ENCODE data around the gene HBE1. TPM values are rescaled to one million over a fixed set of nuclear protein-coding genes. Genes with fewer than 3 reads are reported as not detected.

Gene HBE1
- total RNA-seq, 4 donors from 2014 or later: 4.2 TPM; not detected in 3

- intact Hi-C loops (cut with DNase I; ENCODE audit: low total_unique reads): no loop called here
- Histone ChIP-seq H3K4me1 (no peaks in the 10 kb centered on the region), H3K4me3 (no peak overlapping the region), H3K27ac (no peak overlapping the region), H3K27me3 (no peaks in the 10 kb centered on the region), H3K9me3 (no peaks in the 10 kb centered on the region), H3K36me3 (no peaks in the 10 kb centered on the region)
- no peak for DNase-seq
- no peak for TF ChIP-seq POLR2A (IDR thresholded peaks at IDR 0.05)
- TF ChIP-seq, protein P1, sequence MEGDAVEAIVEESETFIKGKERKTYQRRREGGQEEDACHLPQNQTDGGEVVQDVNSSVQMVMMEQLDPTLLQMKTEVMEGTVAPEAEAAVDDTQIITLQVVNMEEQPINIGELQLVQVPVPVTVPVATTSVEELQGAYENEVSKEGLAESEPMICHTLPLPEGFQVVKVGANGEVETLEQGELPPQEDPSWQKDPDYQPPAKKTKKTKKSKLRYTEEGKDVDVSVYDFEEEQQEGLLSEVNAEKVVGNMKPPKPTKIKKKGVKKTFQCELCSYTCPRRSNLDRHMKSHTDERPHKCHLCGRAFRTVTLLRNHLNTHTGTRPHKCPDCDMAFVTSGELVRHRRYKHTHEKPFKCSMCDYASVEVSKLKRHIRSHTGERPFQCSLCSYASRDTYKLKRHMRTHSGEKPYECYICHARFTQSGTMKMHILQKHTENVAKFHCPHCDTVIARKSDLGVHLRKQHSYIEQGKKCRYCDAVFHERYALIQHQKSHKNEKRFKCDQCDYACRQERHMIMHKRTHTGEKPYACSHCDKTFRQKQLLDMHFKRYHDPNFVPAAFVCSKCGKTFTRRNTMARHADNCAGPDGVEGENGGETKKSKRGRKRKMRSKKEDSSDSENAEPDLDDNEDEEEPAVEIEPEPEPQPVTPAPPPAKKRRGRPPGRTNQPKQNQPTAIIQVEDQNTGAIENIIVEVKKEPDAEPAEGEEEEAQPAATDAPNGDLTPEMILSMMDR (IDR thresholded peaks at IDR 0.05): no peak
Measured at GRCh38 chr11:5289696-5290095, 20.0 kb upstream of the HBE1 start.

GRCh38 chr11:5288906-5289550 is 19.3 kb upstream of the HBE1 start:
- Histone ChIP-seq H3K36me3 (no peaks in the 10 kb centered on the region), H3K4me1 (no peaks in the 10 kb centered on the region), H3K27ac (no peak overlapping the region), H3K4me3 (no peak overlapping the region), H3K27me3 (no peaks in the 10 kb centered on the region), H3K9me3 (no peaks in the 10 kb centered on the region)
- TF ChIP-seq POLR2A (IDR thresholded peaks at IDR 0.05): no peak
- TF ChIP-seq, protein P1 (IDR thresholded peaks at IDR 0.05): no peak
- DNase-seq: no peak
- intact Hi-C loops (cut with DNase I; ENCODE audit: low total_unique reads): no loop called here

- Histone ChIP-seq H3K4me1 (no peaks in the 10 kb centered on the region), H3K27ac (no peak overlapping the region), H3K9me3 (no peaks in the 10 kb centered on the region), H3K4me3 (no peak overlapping the region), H3K27me3 (no peaks in the 10 kb centered on the region), H3K36me3 (no peaks in the 10 kb centered on the region)
- TF ChIP-seq POLR2A (IDR thresholded peaks at IDR 0.05): no peak
- TF ChIP-seq, protein P1 (IDR thresholded peaks at IDR 0.05): no peak
- intact Hi-C loops (cut with DNase I; ENCODE audit: low total_unique reads): no loop called here
- no peak for DNase-seq
Measured at GRCh38 chr11:5288108-5288905, 18.6 kb upstream of the HBE1 start.

- intact Hi-C loops (cut with DNase I; ENCODE audit: low total_unique reads): no loop called here
- H3K4me3 ChIP-seq: no peak overlapping the region
- no peaks in the 10 kb centered on the region for H3K9me3 ChIP-seq
- H3K4me1 ChIP-seq: no peaks in the 10 kb centered on the region
- H3K27me3 ChIP-seq: no peaks in the 10 kb centered on the region
- TF ChIP-seq, protein P1 (IDR thresholded peaks at IDR 0.05): no peak
- TF ChIP-seq POLR2A (IDR thresholded peaks at IDR 0.05): no peak
- no peak overlapping the region for H3K27ac ChIP-seq
- DNase-seq: no peak
- H3K36me3 ChIP-seq: no peaks in the 10 kb centered on the region
Measured at GRCh38 chr11:5286901-5287300, 17.2 kb upstream of the HBE1 start.

DNA sequence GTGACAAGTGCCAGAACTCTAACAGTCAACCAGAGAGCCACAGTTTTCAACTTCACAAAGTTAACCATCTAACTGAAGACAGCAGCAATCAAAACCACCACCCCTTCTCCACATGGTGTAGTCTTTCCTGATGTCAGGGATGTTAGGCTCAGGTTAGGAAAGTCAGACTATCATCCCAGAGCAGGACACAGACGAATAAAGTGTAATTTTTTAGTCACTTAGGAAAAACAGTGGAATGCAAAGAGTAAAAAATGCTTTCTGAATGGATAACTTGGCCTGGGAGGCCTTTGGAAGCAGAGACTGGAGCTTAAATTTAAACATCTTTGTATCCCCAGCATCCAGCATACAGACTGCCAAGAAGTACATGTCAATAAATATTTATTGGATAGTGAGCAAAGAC is 16.6 kb upstream of the HBE1 start:
- intact Hi-C loops (cut with DNase I; ENCODE audit: low total_unique reads): no loop called here
- Histone ChIP-seq H3K27ac (no peak overlapping the region), H3K27me3 (no peaks in the 10 kb centered on the region), H3K9me3 (no peaks in the 10 kb centered on the region), H3K4me3 (no peak overlapping the region), H3K36me3 (no peaks in the 10 kb centered on the region), H3K4me1 (no peaks in the 10 kb centered on the region)
- TF ChIP-seq POLR2A (IDR thresholded peaks at IDR 0.05): no peak
- TF ChIP-seq, protein P1 (IDR thresholded peaks at IDR 0.05): no peak
- DNase-seq: no peak
